ENCODE results near the gene GTF2E1. TPM values are rescaled to one million over a fixed set of nuclear protein-coding genes. Genes with fewer than 3 reads are reported as not detected.

The GTF2E1 gene
- polyA plus RNA-seq, 2 of the 4 experiments (the other 2 are of a cell fraction): 18.6 to 26.8 TPM

GRCh38 chr3:120820748-120821147 is 78.2 kb downstream of the GTF2E1 start:
- ATAC-seq (no peak), FAIRE-seq (no peak), DNase-seq (ENCODE audit: low read depth in 1 of 2, low spot score in 1 of 2) (no peak)
- 53% methylated on average over 3 of the region's 3 CpGs for WGBS (ENCODE audit: missing lambda C conversion rate)
- TF ChIP-seq POLR2A (IDR thresholded peaks at IDR 0.05; ENCODE audit: low read length) (no peak), ZNF302 (CRISPR knock-in tag; IDR thresholded peaks at IDR 0.05) (no peak), MYC (IDR thresholded peaks at IDR 0.05; ENCODE audit: borderline replicate concordance, low read length) (no peak), CHD4 (IDR thresholded peaks at IDR 0.05; ENCODE audit: borderline replicate concordance) (no peak), RCOR1 (IDR thresholded peaks at IDR 0.05; ENCODE audit: low read depth, low read length) (no peak), HOXA7 (CRISPR knock-in tag; IDR thresholded peaks at IDR 0.05) (no peak), FOSB (CRISPR knock-in tag; IDR thresholded peaks at IDR 0.05) (no peak)
- TF ChIP-seq, protein P1, sequence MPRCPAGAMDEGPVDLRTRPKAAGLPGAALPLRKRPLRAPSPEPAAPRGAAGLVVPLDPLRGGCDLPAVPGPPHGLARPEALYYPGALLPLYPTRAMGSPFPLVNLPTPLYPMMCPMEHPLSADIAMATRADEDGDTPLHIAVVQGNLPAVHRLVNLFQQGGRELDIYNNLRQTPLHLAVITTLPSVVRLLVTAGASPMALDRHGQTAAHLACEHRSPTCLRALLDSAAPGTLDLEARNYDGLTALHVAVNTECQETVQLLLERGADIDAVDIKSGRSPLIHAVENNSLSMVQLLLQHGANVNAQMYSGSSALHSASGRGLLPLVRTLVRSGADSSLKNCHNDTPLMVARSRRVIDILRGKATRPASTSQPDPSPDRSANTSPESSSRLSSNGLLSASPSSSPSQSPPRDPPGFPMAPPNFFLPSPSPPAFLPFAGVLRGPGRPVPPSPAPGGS (IDR thresholded peaks at IDR 0.05): no peak
- TF ChIP-seq, protein P2, sequence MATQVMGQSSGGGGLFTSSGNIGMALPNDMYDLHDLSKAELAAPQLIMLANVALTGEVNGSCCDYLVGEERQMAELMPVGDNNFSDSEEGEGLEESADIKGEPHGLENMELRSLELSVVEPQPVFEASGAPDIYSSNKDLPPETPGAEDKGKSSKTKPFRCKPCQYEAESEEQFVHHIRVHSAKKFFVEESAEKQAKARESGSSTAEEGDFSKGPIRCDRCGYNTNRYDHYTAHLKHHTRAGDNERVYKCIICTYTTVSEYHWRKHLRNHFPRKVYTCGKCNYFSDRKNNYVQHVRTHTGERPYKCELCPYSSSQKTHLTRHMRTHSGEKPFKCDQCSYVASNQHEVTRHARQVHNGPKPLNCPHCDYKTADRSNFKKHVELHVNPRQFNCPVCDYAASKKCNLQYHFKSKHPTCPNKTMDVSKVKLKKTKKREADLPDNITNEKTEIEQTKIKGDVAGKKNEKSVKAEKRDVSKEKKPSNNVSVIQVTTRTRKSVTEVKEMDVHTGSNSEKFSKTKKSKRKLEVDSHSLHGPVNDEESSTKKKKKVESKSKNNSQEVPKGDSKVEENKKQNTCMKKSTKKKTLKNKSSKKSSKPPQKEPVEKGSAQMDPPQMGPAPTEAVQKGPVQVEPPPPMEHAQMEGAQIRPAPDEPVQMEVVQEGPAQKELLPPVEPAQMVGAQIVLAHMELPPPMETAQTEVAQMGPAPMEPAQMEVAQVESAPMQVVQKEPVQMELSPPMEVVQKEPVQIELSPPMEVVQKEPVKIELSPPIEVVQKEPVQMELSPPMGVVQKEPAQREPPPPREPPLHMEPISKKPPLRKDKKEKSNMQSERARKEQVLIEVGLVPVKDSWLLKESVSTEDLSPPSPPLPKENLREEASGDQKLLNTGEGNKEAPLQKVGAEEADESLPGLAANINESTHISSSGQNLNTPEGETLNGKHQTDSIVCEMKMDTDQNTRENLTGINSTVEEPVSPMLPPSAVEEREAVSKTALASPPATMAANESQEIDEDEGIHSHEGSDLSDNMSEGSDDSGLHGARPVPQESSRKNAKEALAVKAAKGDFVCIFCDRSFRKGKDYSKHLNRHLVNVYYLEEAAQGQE (IDR thresholded peaks at IDR 0.05): no peak
- POLR2A ChIA-PET: no interaction called here
- H3K27ac ChIP-seq: no peak overlapping the region
- H3K4me2 ChIP-seq: no peak overlapping the region
- H3K9me3 ChIP-seq: no peaks in the 10 kb centered on the region
- no peaks in the 10 kb centered on the region for H3K4me1 ChIP-seq
- CTCF ChIA-PET: interaction anchor here (2.2 kb wide), 1 partner anchor 26 kb away, joined by 8 read pairs; no protein-coding TSS in a partner anchor
- no peak overlapping the region for H3K4me3 ChIP-seq

- Histone ChIP-seq H3K4me3 (no peak overlapping the region), H3K4me1 (no peaks in the 10 kb centered on the region), H3K27ac (no peak overlapping the region), H3K4me2 (no peak overlapping the region), H3K9me3 (no peaks in the 10 kb centered on the region)
- DNase-seq (ENCODE audit: low read depth in 1 of 2, low spot score in 1 of 2): no peak
- FAIRE-seq: no peak
- POLR2A ChIA-PET: no interaction called here
- TF ChIP-seq CHD4 (IDR thresholded peaks at IDR 0.05; ENCODE audit: borderline replicate concordance) (no peak), KDM1A (IDR thresholded peaks at IDR 0.05; ENCODE audit: low read depth) (no peak), TP53 (CRISPR knock-in tag; IDR thresholded peaks at IDR 0.05) (no peak), EHF (CRISPR knock-in tag; IDR thresholded peaks at IDR 0.05) (no peak), NPAS2 (CRISPR knock-in tag; IDR thresholded peaks at IDR 0.05; ENCODE audit: borderline replicate concordance) (no peak), HDAC2 (IDR thresholded peaks at IDR 0.05) (no peak), HEYL (CRISPR knock-in tag; IDR thresholded peaks at IDR 0.05) (no peak), JUN (IDR thresholded peaks at IDR 0.05) (no peak), ESRRA (IDR thresholded peaks at IDR 0.05; ENCODE audit: borderline replicate concordance, low read length) (no peak), ZSCAN20 (CRISPR knock-in tag; IDR thresholded peaks at IDR 0.05) (no peak), BHLHE40 (IDR thresholded peaks at IDR 0.05; ENCODE audit: low read depth, low read length) (no peak), MAZ (IDR thresholded peaks at IDR 0.05; ENCODE audit: borderline replicate concordance, low read depth, low read length) (no peak), HOXA7 (CRISPR knock-in tag; IDR thresholded peaks at IDR 0.05) (no peak), RFX5 (IDR thresholded peaks at IDR 0.05) (no peak), CEBPB (IDR thresholded peaks at IDR 0.05) (no peak), RNF2 (IDR thresholded peaks at IDR 0.05; ENCODE audit: borderline replicate concordance, low read depth) (no peak), MYC (IDR thresholded peaks at IDR 0.05; ENCODE audit: borderline replicate concordance, low read length) (no peak), GATA3 (IDR thresholded peaks at IDR 0.05; ENCODE audit: borderline replicate concordance) (no peak)
- TF ChIP-seq, protein P1 (IDR thresholded peaks at IDR 0.05): no peak
- TF ChIP-seq, protein P3, sequence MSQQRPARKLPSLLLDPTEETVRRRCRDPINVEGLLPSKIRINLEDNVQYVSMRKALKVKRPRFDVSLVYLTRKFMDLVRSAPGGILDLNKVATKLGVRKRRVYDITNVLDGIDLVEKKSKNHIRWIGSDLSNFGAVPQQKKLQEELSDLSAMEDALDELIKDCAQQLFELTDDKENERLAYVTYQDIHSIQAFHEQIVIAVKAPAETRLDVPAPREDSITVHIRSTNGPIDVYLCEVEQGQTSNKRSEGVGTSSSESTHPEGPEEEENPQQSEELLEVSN (IDR thresholded peaks at IDR 0.05; ENCODE audit: borderline replicate concordance, low read depth): no peak
- no peak for ATAC-seq
- CTCF ChIA-PET: interaction anchor here (1.0 kb wide), 1 partner anchor 27 kb away, joined by 3 read pairs; no protein-coding TSS in a partner anchor
Measured at GRCh38 chr3:120821426-120821825, 78.9 kb downstream of the GTF2E1 start.

All from A549 (cell line).